GM21825 (cell line): ENCODE measurements around the gene UBASH3A.

Experiments used
- ATAC-seq: cut with Tn5 transposase; IDR thresholded peaks from one replicate; pipeline ENCODE4 v1.9.1; 2021; ENCODE audit warnings: mild to moderate bottlenecking, moderate library complexity; ENCODE audit not compliant: unreplicated experiment

The UBASH3A gene

DNA sequence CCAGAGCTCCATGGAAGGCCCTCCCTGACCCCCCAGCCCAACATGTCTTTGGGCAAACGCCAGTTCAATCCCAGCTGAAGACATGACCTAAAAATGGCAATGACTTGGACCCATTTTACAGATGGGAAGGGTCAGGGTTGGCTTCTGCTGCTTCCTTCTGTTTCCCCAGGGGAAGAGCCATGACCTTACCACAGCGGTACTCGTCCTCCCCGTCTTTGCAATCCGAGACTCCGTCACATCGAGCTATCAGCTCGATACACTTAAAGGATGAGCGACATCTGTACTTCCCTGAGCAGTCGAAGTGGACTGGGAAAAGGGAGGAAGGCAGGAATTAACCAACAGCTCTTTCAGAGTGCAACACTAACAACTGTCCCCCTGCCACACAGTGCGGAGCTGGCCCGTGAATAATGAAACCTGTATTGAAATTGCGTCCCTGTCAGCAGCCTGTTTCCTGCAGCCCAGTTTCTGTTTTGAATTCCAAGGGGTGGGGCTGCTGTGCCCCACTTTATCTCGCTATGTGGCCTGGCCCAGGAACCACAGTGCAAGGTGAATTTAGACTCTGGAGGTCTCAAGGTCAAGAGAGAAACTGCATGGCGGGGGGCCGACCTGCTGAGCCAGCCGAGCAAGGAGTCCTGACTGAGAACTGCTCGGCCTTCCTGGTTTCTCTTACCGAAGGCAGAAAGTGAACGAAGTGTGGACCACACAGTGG is 14.8 kb upstream of the UBASH3A start:
- no peak for ATAC-seq

DNA sequence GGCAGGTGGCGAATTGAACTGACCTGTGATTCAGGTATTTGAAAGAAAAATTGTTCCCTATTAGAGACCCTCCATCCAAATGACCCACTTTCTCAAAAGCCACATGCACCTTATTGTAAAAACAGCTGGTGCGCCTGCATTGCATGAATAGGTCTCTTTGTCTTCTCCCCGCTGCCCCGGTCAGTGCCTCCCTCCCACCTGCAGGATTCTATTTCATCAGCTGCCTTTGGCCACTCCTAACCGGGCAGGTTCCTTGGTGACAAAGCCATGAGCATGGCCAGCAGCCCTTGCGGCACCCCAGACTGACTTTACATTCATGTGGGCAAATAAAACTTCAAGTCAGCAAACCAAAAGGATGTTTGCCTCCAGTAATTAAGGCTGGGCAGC is 14.3 kb upstream of the UBASH3A start:
- no peak for ATAC-seq

DNA sequence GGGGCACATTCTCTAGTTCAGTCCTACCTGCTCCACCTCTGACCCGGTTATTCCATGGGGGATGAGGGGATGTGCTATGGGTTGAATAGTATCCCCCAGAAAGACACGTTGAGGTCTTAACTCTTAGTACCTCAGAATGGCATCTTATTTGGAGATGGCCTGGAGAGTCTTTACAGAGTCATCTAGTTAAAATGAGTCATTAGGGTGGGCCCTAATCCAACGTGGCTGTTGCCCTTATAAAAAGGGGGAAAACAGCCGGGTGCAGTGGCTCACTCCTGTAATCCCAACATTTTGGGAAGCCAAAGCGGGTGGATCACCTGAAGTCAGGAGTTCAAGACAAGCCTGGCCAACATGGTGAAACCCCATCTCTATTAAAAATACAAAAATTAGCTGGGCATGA is 13.5 kb upstream of the UBASH3A start:
- no peak for ATAC-seq

DNA sequence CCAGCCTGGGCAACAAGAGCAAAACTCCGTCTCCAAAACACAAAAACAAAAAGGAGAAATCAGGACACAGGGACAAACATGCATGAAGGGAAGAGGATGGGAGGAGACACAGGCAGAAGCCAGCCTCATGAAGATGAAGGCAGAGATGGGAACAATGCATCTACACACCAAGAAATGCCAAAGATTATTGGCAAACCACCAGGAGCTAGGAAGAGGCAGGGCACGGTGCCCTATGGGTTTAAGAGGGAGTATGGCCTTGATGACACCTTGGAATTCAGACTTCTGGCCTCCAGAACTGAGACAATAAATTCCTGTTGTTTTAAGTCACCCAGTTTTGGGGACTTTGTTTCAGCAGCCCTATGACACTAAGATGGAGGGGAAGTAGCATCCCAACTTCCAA is 13.0 kb upstream of the UBASH3A start:
- ATAC-seq = no peak

DNA sequence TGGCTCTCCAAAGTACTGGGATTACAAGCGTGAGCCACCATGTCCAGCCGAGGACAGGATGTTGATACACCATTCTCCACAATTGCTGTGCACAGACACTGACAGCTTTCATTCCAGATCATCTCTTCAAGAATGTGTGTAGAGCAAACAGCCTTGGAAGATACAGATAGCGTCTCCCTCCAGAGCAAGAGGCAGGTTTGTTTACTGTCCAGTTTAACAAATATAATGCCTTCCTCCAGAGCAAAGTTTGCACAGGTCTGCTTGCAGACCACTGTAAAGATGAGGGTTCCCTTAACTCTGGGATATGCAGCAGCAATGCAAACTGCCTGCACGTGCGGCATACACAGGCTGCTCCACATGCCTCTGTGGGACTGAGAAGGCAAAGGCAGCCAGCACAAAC is 12.4 kb upstream of the UBASH3A start:
- ATAC-seq = no peak

DNA sequence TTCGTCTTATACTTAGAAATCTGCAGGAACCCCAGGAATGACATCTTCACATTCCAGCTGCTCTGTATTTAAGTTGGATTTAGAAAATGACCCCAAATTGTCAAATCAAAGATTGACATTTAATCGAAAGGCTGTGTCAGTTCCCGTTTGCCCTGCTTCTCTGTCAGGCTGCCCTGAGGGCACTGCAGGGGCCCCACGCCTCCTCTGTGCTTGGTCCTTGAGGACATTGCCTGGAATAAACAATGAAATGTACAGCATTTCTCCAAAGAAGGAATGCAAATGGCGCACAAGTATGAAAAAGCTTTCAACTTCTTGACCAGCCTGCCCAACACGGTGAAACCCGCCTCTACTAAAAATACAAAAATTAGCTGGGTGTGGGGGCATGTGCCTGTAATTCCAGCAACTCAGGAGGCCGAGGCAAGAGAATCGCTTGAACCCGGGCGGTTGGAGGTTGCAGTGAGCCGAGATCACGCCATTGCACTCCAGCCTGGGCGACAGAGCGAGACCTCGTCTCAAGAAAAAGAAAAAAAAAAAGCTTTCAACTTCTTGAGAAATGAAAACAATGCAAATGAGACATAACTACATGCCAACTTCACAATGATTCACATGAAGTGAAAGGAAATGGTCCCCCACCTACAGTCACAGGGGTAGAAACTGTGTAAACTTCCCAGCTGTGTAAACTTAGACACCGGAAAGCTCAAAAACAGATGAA is 10.8 kb upstream of the UBASH3A start:
- peak; percentile 72 for ATAC-seq

DNA sequence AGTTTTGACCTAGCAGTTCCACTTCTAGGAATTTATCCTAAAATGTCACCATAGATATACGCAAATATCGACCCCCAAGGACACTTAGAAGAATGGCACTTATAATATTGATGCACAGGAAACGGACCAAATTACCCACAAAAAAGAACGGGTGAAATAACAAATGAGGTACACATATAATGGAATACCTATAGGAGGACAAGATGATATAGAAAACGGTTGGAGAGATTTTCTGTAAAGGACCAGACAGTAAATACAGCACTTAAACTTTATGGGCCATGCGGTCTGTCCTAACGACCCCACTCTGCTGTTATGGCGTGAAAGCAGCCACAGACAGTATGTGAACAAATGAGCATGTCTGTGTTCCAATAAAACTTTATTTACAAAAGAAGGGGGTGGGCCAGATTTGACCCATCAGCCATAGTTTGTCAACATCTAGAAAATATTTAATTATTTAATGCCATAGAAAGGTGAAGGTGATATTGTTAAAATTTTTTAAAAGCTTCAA is 10.2 kb upstream of the UBASH3A start:
- ATAC-seq = no peak

DNA sequence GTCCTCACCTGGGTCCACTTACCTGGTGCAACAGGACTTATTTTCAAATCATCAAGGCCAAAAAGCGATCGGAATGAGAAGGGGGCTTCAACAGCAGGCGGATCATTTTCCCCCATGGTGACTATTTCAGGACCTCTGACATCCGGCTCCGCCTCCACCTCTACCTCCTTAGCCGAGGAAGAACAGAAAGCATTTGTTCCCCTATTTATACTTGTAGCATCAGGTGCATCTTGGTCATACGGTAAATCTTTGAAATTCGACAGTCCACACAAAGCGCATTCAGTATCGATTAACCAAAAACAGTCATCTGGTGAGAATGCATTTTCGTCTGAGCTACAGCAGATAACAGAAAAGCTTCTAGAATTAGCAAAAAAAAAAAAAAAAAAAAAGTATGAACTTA is 8.4 kb upstream of the UBASH3A start:
- no peak for ATAC-seq

DNA sequence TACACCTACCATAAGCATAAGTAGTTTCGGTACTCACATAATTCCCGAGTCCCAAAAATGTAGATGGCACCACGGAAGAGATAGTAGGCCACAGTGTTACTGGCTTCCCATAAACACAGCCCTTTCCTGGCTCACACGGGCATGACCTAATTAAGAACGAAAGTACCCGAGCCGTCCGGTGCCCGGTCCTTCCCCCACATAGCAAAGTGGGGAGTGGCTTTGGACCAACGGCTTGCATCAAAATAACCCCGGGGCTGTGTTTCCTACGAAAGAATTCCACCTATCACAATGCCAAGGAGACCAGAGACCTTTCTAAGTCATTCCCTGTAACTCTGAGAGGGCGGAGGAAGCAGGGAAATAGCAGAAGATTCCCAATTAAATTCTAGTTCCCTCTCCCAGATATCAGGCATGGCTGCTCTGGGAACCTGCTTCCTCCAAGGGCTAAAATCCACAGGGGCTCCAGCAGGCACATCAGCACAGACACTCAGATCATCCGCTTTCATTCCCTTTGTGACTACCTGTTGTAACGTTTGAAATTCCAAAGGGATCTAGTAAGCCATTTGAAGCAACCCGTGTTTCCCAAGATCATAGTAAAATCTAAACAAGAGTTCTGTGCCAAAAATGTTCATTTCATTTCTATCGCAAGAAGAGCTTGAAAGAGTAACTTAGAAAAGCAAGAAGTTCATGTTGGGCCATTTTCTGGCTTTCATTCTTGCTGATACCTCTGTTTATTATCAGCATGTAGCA is 7.6 kb upstream of the UBASH3A start, which contains the start of gene TMPRSS3:
TMPRSS3 (minus strand) TSS at position 148 of the 747 bp plus-strand sequence. CDS start 635 bp downstream, outside the sequence.
- no peak for ATAC-seq

DNA sequence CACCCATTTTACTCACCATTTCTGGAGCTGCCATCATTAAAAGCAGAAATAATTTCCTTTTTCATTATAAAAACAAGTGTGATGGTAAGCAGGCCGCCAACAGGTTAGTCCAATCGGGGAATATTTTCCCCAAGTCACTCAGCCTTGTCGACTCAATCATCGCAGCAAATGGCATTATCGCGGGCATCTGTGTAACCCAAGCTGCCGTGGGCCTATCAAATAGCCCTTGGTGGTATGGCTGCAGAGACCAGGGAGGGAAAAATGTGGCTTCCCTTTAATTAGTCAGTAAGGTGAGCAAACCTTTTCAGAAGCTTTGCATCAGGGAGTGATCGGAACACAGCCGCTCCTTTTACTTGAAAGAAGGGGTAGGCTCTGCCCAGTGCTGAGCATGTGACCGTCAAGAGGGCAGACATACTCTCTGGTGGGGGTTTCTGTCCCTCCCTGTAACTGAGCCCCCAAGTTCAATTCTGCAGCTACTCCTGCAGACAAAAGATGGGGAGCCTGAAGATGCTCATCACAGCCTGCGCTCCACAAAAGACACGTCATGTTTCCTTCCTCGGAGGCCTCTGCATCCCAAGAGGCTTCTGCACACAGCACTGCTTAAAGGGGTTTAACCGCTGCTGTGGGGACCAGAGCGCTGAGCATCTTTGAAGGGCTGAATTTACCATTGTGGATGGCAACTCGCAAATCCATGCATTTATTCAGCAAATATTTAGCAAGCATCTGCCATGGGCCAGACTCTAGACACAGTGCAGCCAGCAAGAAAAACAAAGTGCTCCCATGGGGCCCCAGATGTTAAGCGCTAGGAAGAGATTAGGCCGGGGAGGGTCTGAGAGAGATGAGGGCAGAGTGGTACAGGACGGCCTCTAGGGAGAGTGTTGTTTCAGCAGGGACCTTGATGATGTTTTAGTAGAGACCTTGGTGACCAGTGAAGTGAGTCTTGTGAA is 6.6 kb upstream of the UBASH3A start:
- ATAC-seq = no peak

DNA sequence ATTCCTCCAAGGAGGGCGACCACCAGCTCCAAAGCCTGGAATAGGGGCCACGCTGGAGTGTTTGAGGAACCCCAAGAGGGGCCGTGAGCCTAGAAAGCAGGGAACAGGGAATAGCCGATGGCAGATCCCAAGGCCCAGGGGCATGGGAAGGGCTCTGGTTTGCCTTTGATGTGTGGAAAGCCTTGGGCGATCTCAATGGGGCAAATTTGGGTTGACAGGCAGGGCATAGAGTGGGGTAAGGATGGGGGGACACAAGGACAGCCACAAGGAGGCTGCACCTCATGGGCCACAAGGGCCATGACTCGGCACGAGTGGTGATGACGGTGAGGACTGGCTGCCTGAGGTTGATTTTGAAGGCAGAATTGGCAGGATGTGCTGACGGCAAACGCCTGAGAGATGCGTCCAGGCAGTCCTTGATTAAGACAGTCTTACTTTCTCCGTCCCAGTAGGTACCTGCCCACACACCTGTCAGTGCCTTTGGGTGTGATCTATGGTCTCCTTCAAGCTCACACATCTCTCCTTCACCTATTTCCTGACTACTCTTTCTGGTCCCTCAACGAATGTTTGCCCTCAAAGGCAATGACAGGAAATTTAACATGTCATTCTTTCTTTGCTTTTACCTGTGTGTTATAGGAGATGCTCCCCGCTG is 5.8 kb upstream of the UBASH3A start:
- ATAC-seq = no peak

DNA sequence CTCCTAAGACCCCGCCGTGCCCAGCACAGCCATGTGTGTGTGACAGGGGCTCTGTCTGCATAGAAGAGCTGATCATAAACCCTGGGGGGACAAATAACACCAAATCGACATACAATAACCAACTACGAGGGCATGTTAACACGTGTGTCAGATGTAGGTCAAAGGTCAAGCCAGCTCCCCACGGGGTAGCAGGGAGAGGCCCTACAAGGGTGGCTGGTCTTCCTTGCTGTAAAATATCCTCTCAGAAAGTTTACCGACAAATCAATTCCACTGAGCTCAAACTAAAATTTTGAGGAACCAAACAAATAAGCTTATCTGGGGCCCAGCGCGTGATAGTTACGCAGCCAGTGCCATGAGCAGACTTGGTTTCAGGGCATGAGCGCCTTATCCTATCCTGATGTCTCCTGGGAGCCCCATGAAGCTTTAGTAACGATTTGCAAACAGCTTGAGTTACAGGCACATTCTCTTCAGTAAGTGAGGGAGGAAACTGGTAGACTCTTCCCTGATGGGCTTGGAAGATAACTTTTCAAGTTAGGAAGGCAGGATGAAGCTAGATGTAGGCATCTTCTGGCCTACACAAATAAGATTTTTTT is 5.2 kb upstream of the UBASH3A start:
- no peak for ATAC-seq

DNA sequence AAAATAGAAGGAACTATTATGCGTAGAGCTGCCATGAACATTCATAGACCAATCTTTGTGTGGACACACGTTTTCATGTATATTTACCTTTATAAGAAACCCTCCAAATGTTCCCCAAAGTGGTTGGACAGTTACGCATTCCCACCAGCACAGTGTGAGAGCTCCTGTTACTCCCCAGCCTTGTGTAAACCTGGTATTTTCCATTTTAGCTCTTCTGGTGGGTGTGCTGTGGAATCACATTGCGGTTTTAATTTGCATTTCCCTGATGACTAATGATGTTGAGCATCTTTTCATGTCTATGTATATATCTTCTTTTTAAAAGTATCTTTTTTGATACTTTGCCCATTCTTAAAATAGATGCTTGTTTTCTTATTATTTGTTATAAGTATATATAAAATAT is 3.2 kb upstream of the UBASH3A start:
- ATAC-seq = peak; percentile 44

DNA sequence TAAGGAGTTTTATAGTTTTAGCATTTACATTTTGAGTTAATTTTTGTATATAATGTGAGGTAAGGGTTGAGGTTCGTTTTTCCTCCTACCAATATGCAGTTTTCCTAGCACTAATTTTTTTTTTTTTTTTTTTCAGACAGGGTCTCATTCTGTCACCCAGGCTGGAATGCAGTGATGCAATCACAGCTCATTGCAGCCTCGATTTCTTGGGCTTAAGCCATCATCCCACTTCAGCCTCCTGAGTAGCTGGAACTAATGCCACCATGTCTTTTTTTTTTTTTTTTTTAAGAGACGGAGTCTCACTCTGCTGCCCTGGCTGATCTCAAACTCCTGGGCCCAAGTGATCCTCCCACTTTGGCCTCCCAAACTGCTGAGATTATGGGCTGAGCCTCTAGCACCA is 2.5 kb upstream of the UBASH3A start:
- no peak for ATAC-seq

DNA sequence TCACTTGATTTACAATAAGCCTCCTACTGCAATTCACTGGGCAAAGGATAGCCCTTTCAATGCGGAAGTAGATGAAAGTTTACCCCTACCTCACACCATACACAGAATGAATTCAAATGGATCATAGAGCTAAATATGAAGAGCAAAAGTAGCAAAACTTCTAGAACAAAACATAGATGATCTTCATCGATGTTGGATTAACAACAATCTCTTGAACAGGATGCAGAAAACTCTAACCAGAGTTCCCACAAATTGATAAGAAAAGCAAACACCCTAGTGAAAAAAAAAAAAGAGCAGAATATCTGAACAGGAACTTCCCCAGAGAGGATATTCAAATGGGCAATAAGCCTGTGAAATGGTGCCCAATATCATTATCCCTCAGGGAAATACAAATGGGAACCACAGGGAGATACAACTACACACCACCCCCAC is 1.9 kb upstream of the UBASH3A start:
- ATAC-seq = no peak

DNA sequence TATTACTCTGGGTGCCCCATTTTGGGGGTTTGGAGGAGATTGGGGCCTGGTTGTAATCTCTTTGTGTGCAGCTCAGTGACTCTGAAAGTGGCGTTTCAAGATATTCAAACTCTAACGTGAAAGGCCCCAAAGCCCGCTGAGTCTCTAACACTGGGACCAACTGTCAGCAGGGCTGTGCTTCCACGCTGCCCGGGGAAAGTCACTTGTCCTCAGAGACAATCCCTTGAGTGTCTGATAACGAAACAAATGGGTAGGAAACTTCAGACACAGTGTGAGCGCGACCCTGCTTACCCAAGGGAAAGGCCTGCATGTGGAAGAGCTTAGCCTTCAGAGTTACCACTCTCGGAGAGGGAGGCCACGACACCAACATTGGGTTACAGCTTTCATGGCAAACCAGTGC is 837 bp downstream of the UBASH3A start:
- no peak for ATAC-seq

DNA sequence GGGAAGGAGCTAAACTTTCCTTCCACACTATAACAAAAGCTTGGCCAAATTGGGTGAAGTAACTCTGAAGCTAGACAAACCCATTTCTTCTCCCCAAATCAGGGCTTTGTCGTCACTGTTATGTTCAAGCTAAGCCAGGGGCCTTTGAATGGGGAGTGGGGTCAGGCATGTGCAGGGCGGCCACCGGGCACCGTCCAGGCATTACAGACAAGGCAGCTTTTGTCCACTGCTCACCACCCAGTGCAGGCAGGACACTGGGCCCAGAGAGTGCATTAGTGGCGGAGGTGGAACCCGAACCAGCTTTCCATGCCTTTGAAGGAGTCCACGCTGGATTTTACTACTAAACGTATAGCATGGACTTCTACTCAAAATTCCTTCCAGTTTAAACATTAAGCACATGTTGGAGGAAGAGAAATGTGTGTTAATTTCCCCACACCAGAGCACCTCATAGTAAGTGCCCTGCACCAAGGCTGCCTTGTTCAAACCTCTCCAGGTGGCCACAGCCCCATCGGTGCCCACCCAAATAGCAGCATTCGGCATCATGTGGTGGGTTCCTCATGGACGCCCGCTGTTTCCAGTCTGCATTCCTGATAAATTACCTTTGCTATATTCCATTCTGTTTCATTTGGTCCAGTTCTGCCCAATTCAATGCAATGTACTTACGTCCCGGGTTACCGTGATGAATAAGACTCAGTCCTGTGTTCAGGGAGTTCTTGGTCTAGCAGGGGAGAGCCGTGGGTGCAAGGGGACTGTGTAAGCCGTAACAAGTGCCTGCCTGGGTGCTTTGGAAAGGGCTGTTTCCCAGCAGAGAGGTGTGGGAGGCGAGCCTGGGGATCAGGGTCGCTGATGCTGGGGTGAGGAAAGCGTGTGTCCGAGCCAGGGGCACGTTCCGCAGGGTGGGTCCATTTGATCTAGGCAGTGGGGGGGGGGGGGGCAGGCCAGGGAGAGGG is 1.6 kb downstream of the UBASH3A start:
- no peak for ATAC-seq

DNA sequence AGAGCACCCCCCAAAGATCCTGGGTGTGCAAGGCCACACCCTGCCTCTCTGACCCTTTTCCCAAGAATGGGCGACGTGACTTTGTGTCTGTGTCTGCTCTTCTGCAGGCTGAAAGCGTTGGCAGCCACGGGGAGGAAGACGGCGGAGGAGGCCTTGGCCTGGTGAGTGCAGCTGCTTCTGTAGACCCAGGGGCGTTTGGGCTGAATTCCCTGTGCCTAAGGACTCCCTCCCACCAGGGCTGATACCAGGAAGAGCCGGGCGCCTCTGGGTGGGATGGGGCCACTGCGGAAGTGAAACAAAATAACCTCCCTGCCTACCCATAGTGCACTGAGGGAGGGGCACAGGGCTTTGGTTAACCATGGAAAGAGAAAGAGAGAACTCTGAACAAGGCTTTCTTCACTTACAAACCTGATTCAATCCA is 2.5 kb downstream of the UBASH3A start:
- no peak for ATAC-seq
